Esophagus squamous epithelium (tissue), 5 donors: Measurements from ENCODE around the gene RASSF10. TPM values are rescaled to one million over a fixed set of nuclear protein-coding genes. Genes with fewer than 3 reads are reported as not detected.

Experiments used
- DNase-seq: peaks from one replicate; lab custom pipeline; 2025; lab: John Stamatoyannopoulos, UW
- H3K27ac ChIP-seq, 4 donors: fragments of 200-600 bp; sonication (generic); one replicate each; pipeline ENCODE4 v1.5.1; 2016 to 2019; ENCODE audit warnings: mild to moderate bottlenecking in 1 of 4
- H3K27me3 ChIP-seq, 4 donors: fragments of 200-600 bp; sonication (generic); 1 replicate in 3 of 4; 2 replicates in 1 of 4; pipeline versions ENCODE4 v1.5.1 to v1.6.0; 2017 to 2021; ENCODE audit warnings: antibody characterized with exemption in 1 of 4
- H3K36me3 ChIP-seq, 3 donors: fragments of 200-600 bp; sonication (generic); one replicate each; pipeline ENCODE4 v1.5.1; 2016 to 2019
- H3K4me1 ChIP-seq, 3 donors: fragments of 200-600 bp; sonication (generic); one replicate each; pipeline ENCODE4 v1.5.1; 2017 to 2019
- H3K4me3 ChIP-seq, 4 donors: fragments of 200-600 bp; sonication (generic); 1 replicate in 3 of 4; 2 replicates in 1 of 4; pipeline ENCODE4 v1.5.1; 2016 to 2019; ENCODE audit warnings: mild to moderate bottlenecking in 2 of 4, moderate library complexity in 1 of 4
- H3K9me3 ChIP-seq, 3 donors: fragments of 200-600 bp; sonication (generic); one replicate each; pipeline ENCODE4 v1.5.1; 2016 to 2019
- CTCF ChIP-seq, 6 experiments: fragments of 450-650 bp in 4 of 6; fragments of 200-600 bp in 2 of 6; sonication (generic) in 2 of 6; IDR thresholded peaks; one replicate each; pipeline ENCODE4 v1.5.1; 2016 to 2019; ENCODE audit warnings: antibody characterized with exemption in 6 of 6, mild to moderate bottlenecking in 4 of 6, moderate library complexity in 4 of 6
- POLR2A ChIP-seq, 4 donors: fragments of 450-650 bp; IDR thresholded peaks; one replicate each; pipeline ENCODE4 v1.6.1; 2017; ENCODE audit warnings: antibody characterized with exemption in 4 of 4, mild to moderate bottlenecking in 4 of 4, moderate library complexity in 3 of 4
- WGBS, 2 donors: methylation state at CpG; one replicate each; pipeline ENCODE4 v1.1.5; 2018; 5-methylcytosine and 5-hydroxymethylcytosine counted together
- intact Hi-C: fragments of 100-400 bp; cut with DNase I; formaldehyde crosslinking; loops from one replicate; pipeline ENCODE4 v1.15.0; 2022
- total RNA-seq, 4 donors: library from RNA; depleted of rRNA; stranded (reverse); fragments of >200 nt; gene quantifications; one replicate each; pipeline ENCODE4 v1.1.0, GENCODE V29; 2016
- donor health status: DM: yes; HTN: yes; CAD: no.

The RASSF10 gene
- total RNA-seq, 4 donors from 2014 or later = 9.6 to 15.2 (median 11.5) TPM

- Histone ChIP-seq H3K9me3 (no peaks in the 10 kb centered on the region), H3K36me3 (no peaks in the 10 kb centered on the region), H3K27me3 (no peaks in the 10 kb centered on the region), H3K27ac (no peak overlapping the region), H3K4me1 (peaks cover 0 to 12% (median 0%) of the 10 kb centered on the region in 3 donors), H3K4me3 (no peak overlapping the region)
- no peak for DNase-seq
- WGBS, 2 donors = 68 to 87% methylated on average over 1 of the region's 1 CpG
- TF ChIP-seq POLR2A (IDR thresholded peaks at IDR 0.05) (no peak), CTCF (IDR thresholded peaks at IDR 0.05) (no peak)
- intact Hi-C loops = no loop called here
Measured at GRCh38 chr11:12971955-12972354, 37.2 kb upstream of the RASSF10 start.

DNA sequence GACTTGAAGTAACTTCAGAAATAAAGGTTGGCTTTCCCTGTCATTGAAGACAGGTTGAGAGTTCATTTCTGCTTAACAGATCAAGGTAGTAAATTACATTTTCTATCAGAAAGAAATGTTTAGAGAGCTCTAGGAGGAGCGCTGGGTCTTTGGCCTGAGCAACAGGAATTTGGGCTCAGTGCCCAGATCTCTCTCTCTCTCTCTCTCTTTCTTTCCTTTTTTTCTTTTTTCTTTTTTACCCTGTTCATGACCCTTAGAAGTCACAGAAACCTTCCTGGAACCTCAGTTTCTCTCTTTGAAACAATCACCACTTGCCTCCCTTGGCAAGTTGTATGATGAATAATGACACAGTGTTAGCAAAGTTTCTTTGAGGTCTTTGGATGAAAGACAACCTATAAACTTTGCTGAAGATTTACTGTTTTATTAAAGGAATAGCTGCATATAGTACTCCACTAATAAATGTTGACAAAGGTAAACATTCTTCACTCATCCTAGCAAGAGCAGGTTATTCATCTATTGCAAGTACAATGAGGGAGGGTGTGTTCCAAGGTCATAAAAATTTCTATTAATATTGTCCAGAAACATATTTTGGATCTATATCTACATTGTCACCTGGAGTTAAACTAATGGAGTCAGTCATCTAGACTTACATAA is 35.5 kb upstream of the RASSF10 start:
- Histone ChIP-seq H3K27me3 (no peaks in the 10 kb centered on the region), H3K9me3 (no peaks in the 10 kb centered on the region), H3K36me3 (no peaks in the 10 kb centered on the region), H3K4me3 (no peak overlapping the region), H3K27ac (no peak overlapping the region), H3K4me1 (peaks cover 0 to 2% (median 0%) of the 10 kb centered on the region in 3 donors)
- no peak for DNase-seq
- intact Hi-C loops = no loop called here
- TF ChIP-seq POLR2A (IDR thresholded peaks at IDR 0.05) (no peak), CTCF (IDR thresholded peaks at IDR 0.05) (no peak)
- WGBS, 2 donors = 71 to 90% methylated on average over 1 of the region's 1 CpG

GRCh38 chr11:12975195-12975594 is 33.9 kb upstream of the RASSF10 start:
- Histone ChIP-seq H3K4me3 (no peak overlapping the region), H3K4me1 (no peaks in the 10 kb centered on the region), H3K27ac (no peak overlapping the region), H3K36me3 (no peaks in the 10 kb centered on the region), H3K9me3 (no peaks in the 10 kb centered on the region), H3K27me3 (no peaks in the 10 kb centered on the region)
- TF ChIP-seq POLR2A (IDR thresholded peaks at IDR 0.05) (no peak), CTCF (IDR thresholded peaks at IDR 0.05) (no peak)
- DNase-seq = no peak
- WGBS, 2 donors = 66 to 68% methylated on average over 2 of the region's 2 CpGs
- intact Hi-C loops = no loop called here

DNA sequence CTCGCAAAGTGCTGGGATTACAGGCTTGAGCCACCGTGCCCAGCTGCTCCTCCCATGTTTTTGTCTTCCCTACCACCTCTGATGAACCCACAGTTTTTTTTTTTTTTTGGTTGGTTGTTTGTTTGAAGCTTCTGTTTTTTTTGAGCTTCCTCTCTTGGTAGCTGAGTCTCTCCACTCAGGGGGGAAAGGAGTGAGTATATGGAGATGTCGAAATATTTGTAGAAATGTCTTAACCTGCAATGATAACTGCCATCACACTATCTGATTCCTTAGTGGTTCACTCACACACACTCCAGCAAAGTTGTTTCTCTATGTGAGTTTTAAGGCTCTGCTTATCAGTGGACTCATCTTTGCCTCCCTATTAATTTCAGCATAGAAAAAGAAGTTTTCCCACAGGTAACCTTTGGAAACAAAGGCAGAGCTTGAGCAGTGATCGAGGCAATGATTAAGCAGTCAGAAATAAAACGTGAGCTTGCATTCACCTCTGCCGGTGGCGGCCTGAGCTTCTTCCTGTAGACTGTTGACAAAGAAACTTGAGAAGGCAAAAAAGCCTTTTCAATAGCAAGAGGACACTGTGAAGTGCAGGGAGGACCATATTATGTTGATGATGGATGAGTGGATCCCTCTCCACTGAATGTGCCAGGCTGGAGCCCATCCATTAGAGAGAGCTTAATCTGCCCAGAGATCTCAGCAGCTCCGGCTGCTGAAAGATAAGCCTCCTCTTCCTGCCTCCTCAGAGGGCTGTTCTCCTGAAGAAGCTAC is 29.0 kb upstream of the RASSF10 start:
- Histone ChIP-seq H3K36me3 (peaks cover 0 to 8% (median 0%) of the 10 kb centered on the region in 3 donors), H3K4me3 (no peak overlapping the region), H3K9me3 (no peaks in the 10 kb centered on the region), H3K4me1 (no peaks in the 10 kb centered on the region), H3K27me3 (no peaks in the 10 kb centered on the region), H3K27ac (no peak overlapping the region)
- DNase-seq = no peak
- TF ChIP-seq POLR2A (IDR thresholded peaks at IDR 0.05) (no peak), CTCF (IDR thresholded peaks at IDR 0.05) (no peak)
- 40 to 47% methylated on average over 6 to 8 of the region's 8 CpGs for WGBS, 2 donors
- intact Hi-C loops = no loop called here
